ENCODE data around the gene R3HCC1L. TPM values are rescaled to one million over a fixed set of nuclear protein-coding genes. Genes with fewer than 3 reads are reported as not detected.
A peak's percentile ranks its signal among the peaks of the same experiment; 100 is the strongest.
"Not testable (repeated sequence)": the region's sequence is repeated elsewhere in the genome, so short reads cannot be mapped to it uniquely, and the experiment has no call there.

Gene R3HCC1L
- total RNA-seq, 3 donors from 2014 or later (not counting 1 experiment from before 2014, with no cell fraction given) = 17.9 to 25.6 (median 23.3) TPM

GRCh38 chr10:98125940-98126631 lies 8.4 kb upstream of the R3HCC1L start:
- Histone ChIP-seq H3K4me3 (ENCODE audit: low read length) (no peak overlapping the region), H3K36me3 (ENCODE audit: control insufficient read depth, insufficient read depth, low read length) (no peaks in the 10 kb centered on the region), H3K4me1 (ENCODE audit: control insufficient read depth, insufficient read depth, low read length) (no peaks in the 10 kb centered on the region), H3K9me3 (ENCODE audit: control insufficient read depth, insufficient read depth, low read length) (no peaks in the 10 kb centered on the region), H3K27me3 (ENCODE audit: control insufficient read depth, insufficient read depth, low read length) (no peaks in the 10 kb centered on the region), H3K27ac (ENCODE audit: low read length) (no peak overlapping the region)
- no peak overlapping the region for H3K4me3 Mint-ChIP-seq
- TF ChIP-seq CTCF (IDR thresholded peaks at IDR 0.05) = no peak
- no peak overlapping the region for H3K27ac Mint-ChIP-seq
- no peak for ATAC-seq
- peaks cover 47 to 62% of the 10 kb centered on the region in 2 donors for H3K27me3 Mint-ChIP-seq (ENCODE audit: low read depth in 2 of 2)
- no peak for DNase-seq
- intact Hi-C loops (cut with micrococcal nuclease) = no loop called here
- H3K36me3 Mint-ChIP-seq = no peaks in the 10 kb centered on the region
- no peaks in the 10 kb centered on the region for H3K9me3 Mint-ChIP-seq
- H3K4me1 Mint-ChIP-seq = no peaks in the 10 kb centered on the region
- 77% methylated on average over 6 of the region's 6 CpGs for WGBS (ENCODE audit: insufficient coverage)

- Mint-ChIP-seq H3K27me3 (ENCODE audit: low read depth in 2 of 2) (peaks cover 25 to 38% of the 10 kb centered on the region in 2 donors), H3K36me3 (no peaks in the 10 kb centered on the region)
Observed at GRCh38 chr10:98128802-98129201, 5.7 kb upstream of the R3HCC1L start.

GRCh38 chr10:98131619-98132018 lies 2.8 kb upstream of the R3HCC1L start:
- no peak overlapping the region for H3K27ac ChIP-seq (ENCODE audit: low read length)
- peaks cover 14% of the 10 kb centered on the region for H3K4me1 ChIP-seq (ENCODE audit: control insufficient read depth, insufficient read depth, low read length)
- H3K9me3 ChIP-seq (ENCODE audit: control insufficient read depth, insufficient read depth, low read length) = no peaks in the 10 kb centered on the region
- intact Hi-C loops (cut with micrococcal nuclease) = no loop called here
- H3K27ac Mint-ChIP-seq = no peak overlapping the region
- no peaks in the 10 kb centered on the region for H3K36me3 ChIP-seq (ENCODE audit: control insufficient read depth, insufficient read depth, low read length)
- H3K4me1 Mint-ChIP-seq = peaks cover 18 to 26% of the 10 kb centered on the region in 2 donors
- no peak for TF ChIP-seq CTCF (IDR thresholded peaks at IDR 0.05)
- no peaks in the 10 kb centered on the region for H3K9me3 Mint-ChIP-seq
- no peaks in the 10 kb centered on the region for H3K27me3 ChIP-seq (ENCODE audit: control insufficient read depth, insufficient read depth, low read length)
- WGBS (ENCODE audit: insufficient coverage) = 79% methylated on average over 3 of the region's 3 CpGs
- no peak for DNase-seq
- H3K4me3 ChIP-seq (ENCODE audit: low read length) = no peak overlapping the region
- peaks cover 14 to 27% of the 10 kb centered on the region in 2 donors for H3K27me3 Mint-ChIP-seq (ENCODE audit: low read depth in 2 of 2)
- no peaks in the 10 kb centered on the region for H3K36me3 Mint-ChIP-seq
- no peak for ATAC-seq
- H3K4me3 Mint-ChIP-seq = peak overlapping the region; percentile 38

More at GRCh38 chr10:98128802-98129201, 5.7 kb upstream of the R3HCC1L start:
- H3K4me1 ChIP-seq (ENCODE audit: control insufficient read depth, insufficient read depth, low read length) = peaks cover 3% of the 10 kb centered on the region
- Mint-ChIP-seq H3K27ac (no peak overlapping the region), H3K4me1 (peaks cover 0 to 7% of the 10 kb centered on the region in 2 donors), H3K9me3 (no peaks in the 10 kb centered on the region), H3K4me3 (no peak overlapping the region)
- no peaks in the 10 kb centered on the region for H3K36me3 ChIP-seq (ENCODE audit: control insufficient read depth, insufficient read depth, low read length)
- DNase-seq (no peak), ATAC-seq (no peak)
- H3K27ac ChIP-seq (ENCODE audit: low read length) = no peak overlapping the region
- no peak overlapping the region for H3K4me3 ChIP-seq (ENCODE audit: low read length)
- intact Hi-C loops (cut with micrococcal nuclease) = no loop called here
- 93% methylated on average over 6 of the region's 6 CpGs for WGBS (ENCODE audit: insufficient coverage)
- no peaks in the 10 kb centered on the region for H3K27me3 ChIP-seq (ENCODE audit: control insufficient read depth, insufficient read depth, low read length)
- TF ChIP-seq CTCF (IDR thresholded peaks at IDR 0.05) = no peak
- no peaks in the 10 kb centered on the region for H3K9me3 ChIP-seq (ENCODE audit: control insufficient read depth, insufficient read depth, low read length)

GRCh38 chr10:98133075-98133752 lies 1.2 kb upstream of the R3HCC1L start:
- peaks cover 7 to 11% of the 10 kb centered on the region in 2 donors for H3K27me3 Mint-ChIP-seq (ENCODE audit: low read depth in 2 of 2)
- H3K9me3 Mint-ChIP-seq; ATAC-seq; H3K4me3 ChIP-seq (ENCODE audit: low read length); H3K27me3 ChIP-seq (ENCODE audit: control insufficient read depth, insufficient read depth, low read length); H3K9me3 ChIP-seq (ENCODE audit: control insufficient read depth, insufficient read depth, low read length); DNase-seq; H3K36me3 ChIP-seq (ENCODE audit: control insufficient read depth, insufficient read depth, low read length); intact Hi-C loops (cut with micrococcal nuclease); H3K27ac ChIP-seq (ENCODE audit: low read length); H3K36me3 Mint-ChIP-seq: not testable (repeated sequence)
- peaks cover 14% of the 10 kb centered on the region for H3K4me1 ChIP-seq (ENCODE audit: control insufficient read depth, insufficient read depth, low read length)
- peaks cover 18 to 32% of the 10 kb centered on the region in 2 donors for H3K4me1 Mint-ChIP-seq
- WGBS (ENCODE audit: insufficient coverage) = 92% methylated on average over 9 of the region's 9 CpGs
- H3K4me3 Mint-ChIP-seq = peak overlapping the region; percentile 56
- H3K27ac Mint-ChIP-seq = peak overlapping the region; percentile 7 to 98
